ENCODE data around the gene GRIN2C.

DNA sequence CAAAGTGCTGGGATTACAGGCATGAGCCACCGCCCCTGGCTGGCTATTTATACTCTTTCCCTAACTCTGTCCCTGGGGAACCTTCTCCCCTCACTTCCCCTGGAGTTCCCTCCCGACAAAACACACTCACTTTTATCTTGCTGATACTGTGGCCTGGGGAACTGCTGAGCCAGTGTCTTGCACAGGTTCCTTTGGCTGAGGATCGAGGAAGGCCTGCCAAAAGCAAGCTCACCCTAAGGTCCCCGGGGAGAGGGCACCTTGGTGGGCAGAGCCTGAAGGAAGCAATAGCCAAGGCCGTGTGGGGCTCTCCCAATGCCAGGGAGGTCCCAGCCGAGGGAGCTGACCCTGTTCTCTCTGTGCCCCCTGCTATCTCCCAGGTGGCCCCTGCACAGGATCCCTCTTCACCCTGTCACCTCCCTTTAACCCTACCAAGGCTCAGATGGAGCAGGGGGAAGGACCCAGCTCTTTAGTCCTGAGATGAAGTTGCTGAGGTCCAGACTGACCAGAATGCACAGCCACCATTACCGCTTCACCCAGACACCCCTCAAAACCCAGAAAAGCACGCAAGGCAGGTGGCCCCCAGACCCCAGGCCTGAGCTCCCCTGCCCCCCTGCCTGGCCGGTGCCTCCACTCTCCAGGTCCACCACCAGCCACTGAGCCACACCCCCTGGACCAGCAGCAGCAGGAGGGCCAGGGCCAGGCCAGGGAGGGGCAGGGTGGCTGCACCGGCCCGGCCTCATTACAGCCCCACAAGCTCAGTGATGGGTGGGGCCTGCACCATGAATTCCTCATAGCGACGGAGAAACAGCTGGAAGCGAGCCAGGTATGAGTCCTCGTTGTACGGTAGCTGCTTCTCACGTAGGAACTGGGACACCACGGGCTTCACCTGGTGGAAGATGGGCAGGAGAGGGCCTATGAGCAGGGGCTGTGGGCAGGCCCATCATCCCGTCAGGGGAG lies 18.2 kb upstream of the GRIN2C start:
- TF ChIP-seq, protein P1, sequence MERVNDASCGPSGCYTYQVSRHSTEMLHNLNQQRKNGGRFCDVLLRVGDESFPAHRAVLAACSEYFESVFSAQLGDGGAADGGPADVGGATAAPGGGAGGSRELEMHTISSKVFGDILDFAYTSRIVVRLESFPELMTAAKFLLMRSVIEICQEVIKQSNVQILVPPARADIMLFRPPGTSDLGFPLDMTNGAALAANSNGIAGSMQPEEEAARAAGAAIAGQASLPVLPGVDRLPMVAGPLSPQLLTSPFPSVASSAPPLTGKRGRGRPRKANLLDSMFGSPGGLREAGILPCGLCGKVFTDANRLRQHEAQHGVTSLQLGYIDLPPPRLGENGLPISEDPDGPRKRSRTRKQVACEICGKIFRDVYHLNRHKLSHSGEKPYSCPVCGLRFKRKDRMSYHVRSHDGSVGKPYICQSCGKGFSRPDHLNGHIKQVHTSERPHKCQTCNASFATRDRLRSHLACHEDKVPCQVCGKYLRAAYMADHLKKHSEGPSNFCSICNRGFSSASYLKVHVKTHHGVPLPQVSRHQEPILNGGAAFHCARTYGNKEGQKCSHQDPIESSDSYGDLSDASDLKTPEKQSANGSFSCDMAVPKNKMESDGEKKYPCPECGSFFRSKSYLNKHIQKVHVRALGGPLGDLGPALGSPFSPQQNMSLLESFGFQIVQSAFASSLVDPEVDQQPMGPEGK (CRISPR knock-in tag; IDR thresholded peaks at IDR 0.05; ENCODE audit: borderline replicate concordance), result no peak
- no peak for TF ChIP-seq CSDC2 (CRISPR knock-in tag; IDR thresholded peaks at IDR 0.05)
- no peak for TF ChIP-seq ZFP3 (CRISPR knock-in tag; IDR thresholded peaks at IDR 0.05)
- no peak for TF ChIP-seq SNAI2 (CRISPR knock-in tag; IDR thresholded peaks at IDR 0.05)
- TF ChIP-seq BACH2 (CRISPR knock-in tag; IDR thresholded peaks at IDR 0.05; ENCODE audit: borderline replicate concordance), result no peak
- TF ChIP-seq CSRNP3 (CRISPR knock-in tag; IDR thresholded peaks at IDR 0.05), result no peak
- TF ChIP-seq, protein P2, sequence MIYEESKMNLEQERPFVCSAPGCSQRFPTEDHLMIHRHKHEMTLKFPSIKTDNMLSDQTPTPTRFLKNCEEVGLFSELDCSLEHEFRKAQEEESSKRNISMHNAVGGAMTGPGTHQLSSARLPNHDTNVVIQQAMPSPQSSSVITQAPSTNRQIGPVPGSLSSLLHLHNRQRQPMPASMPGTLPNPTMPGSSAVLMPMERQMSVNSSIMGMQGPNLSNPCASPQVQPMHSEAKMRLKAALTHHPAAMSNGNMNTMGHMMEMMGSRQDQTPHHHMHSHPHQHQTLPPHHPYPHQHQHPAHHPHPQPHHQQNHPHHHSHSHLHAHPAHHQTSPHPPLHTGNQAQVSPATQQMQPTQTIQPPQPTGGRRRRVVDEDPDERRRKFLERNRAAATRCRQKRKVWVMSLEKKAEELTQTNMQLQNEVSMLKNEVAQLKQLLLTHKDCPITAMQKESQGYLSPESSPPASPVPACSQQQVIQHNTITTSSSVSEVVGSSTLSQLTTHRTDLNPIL (CRISPR knock-in tag; IDR thresholded peaks at IDR 0.05; ENCODE audit: low read depth), result no peak
